ENCODE data around the gene KIFAP3.

Gene KIFAP3

DNA sequence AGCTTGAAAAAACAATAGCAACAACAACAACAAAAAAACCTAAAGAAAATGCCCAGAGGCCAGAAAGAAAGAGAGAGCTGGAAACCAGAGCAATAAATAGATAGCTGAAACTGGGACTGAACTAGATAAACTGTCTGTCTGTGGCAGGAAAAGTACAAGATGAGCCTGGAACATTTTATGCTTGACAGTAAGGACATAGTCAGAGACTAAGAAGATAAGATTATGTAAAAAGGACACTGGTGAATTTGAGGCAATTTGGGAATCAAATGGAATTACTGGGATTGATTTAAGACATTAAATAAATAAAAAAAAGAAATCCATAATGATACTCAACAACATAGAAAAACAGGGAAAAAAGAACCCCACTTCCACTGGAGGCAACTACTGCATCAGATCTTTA is 1.7 kb upstream of the KIFAP3 start:
- ChIA-PET CTCF (interaction anchor here (1.1 to 1.6 kb wide), 3 partner anchors 10 to 26 kb away, joined by 3 to 5 read pairs (median 3); no protein-coding TSS in a partner anchor), POLR2A (no interaction called here)
- no peak for TF ChIP-seq CTCF (IDR thresholded peaks at IDR 0.05; ENCODE audit: insufficient read depth, low read length, missing control alignments)

GRCh38 chr1:170075186-170075585 is 691 bp upstream of the KIFAP3 start:
- CTCF ChIA-PET = interaction anchor here (1.2 to 2.1 kb wide), 7 partner anchors 9 to 459 kb away, joined by 3 to 7 read pairs (median 3); no protein-coding TSS in a partner anchor
- POLR2A ChIA-PET = no interaction called here

More for the DNA sequence above, 1.7 kb upstream of the KIFAP3 start:
- no peak for DNase-seq (ENCODE audit: low read depth, low spot score)
- no peak overlapping the region for H3K4me3 ChIP-seq (ENCODE audit: low read depth, low read length)

GRCh38 chr1:170073893-170074249 is 624 bp downstream of the KIFAP3 start:
- peak overlapping the region; percentile 86 for H3K4me3 ChIP-seq (ENCODE audit: low read depth, low read length)
- ChIA-PET CTCF (interaction anchor here (0.6 to 2.1 kb wide), 9 partner anchors 8 to 815 kb away, joined by 3 to 7 read pairs (median 3); no protein-coding TSS in a partner anchor), POLR2A (no interaction called here)
- TF ChIP-seq CTCF (IDR thresholded peaks at IDR 0.05; ENCODE audit: insufficient read depth, low read length, missing control alignments) = no peak
- no peak for DNase-seq (ENCODE audit: low read depth, low spot score)

More at GRCh38 chr1:170075186-170075585, 691 bp upstream of the KIFAP3 start:
- no peak for TF ChIP-seq CTCF (IDR thresholded peaks at IDR 0.05; ENCODE audit: insufficient read depth, low read length, missing control alignments)
- no peak for DNase-seq (ENCODE audit: low read depth, low spot score)
- H3K4me3 ChIP-seq (ENCODE audit: low read depth, low read length) = peak overlapping the region; percentile 86; the same call in 1 of the 2 replicates

- CTCF ChIA-PET = no interaction called here
- DNase-seq (ENCODE audit: low read depth, low spot score) = no peak
Observed at GRCh38 chr1:170071378-170071777, 3.1 kb downstream of the KIFAP3 start.

DNA sequence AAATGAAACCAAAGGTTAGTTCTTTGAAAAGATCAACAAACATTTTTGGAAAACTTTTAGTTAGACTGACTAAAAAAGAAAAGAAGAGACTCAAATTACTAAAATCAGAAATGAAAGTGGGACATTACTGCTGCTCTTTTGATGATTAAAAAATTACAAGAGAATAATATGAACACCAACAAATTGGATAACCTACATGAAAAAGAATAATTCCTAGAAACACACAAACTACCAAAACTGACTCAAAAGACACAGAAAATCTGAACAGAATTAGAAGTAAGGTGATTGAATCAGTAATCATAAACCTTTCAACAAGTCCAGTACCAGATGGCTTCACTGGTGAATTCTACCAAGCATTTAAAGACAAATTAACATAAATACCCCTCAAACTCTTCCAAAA is 5.6 kb downstream of the KIFAP3 start:
- ChIA-PET POLR2A (no interaction called here), CTCF (no interaction called here)
- no peak for DNase-seq (ENCODE audit: low read depth, low spot score)
- H3K4me3 ChIP-seq (ENCODE audit: low read depth, low read length) = no peak overlapping the region
- no peak for TF ChIP-seq CTCF (IDR thresholded peaks at IDR 0.05; ENCODE audit: insufficient read depth, low read length, missing control alignments)

More at GRCh38 chr1:170071378-170071777, 3.1 kb downstream of the KIFAP3 start:
- H3K4me3 ChIP-seq (ENCODE audit: low read depth, low read length) = no peak overlapping the region
- POLR2A ChIA-PET = no interaction called here
- no peak for TF ChIP-seq CTCF (IDR thresholded peaks at IDR 0.05; ENCODE audit: insufficient read depth, low read length, missing control alignments)

DNA sequence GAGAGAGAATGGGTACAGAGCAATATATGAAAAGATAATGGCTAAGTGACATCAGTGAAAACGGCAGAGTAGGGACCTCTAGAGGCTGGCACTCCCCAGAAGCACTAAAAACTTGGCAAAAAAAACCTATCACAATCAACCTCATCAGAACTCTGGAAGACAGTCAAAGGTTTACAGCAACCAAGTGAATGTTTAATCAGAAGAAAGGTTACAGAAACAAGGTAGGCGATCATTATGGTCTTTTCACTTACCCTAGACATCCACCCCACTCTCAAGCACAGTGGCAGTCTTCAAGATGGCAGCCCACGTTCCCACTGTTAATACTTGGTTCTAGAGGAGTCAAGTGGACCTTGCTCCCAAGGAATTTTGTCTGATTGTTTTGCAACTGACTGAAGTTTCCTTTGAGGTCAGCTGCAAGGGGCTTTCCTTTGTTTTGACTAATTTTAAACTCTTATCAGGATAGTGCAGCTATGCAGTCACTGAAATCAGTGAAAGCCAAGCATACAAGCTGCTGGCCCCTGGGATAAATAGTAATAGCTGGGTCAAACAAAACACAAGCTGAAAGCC is 7.2 kb downstream of the KIFAP3 start:
- H3K4me3 ChIP-seq (ENCODE audit: low read depth, low read length) = no peak overlapping the region
- no peak for DNase-seq (ENCODE audit: low read depth, low spot score)
- TF ChIP-seq CTCF (IDR thresholded peaks at IDR 0.05; ENCODE audit: insufficient read depth, low read length, missing control alignments) = no peak
- CTCF ChIA-PET = no interaction called here
- POLR2A ChIA-PET = no interaction called here

Measured in AG04449 (cell line).